ENCODE results near the gene CCDC150. TPM values are rescaled to one million over a fixed set of nuclear protein-coding genes. Genes with fewer than 3 reads are reported as not detected.

CCDC150 gene
- total RNA-seq, 1 experiment from 2014 or later = 34.0 TPM

GRCh38 chr2:196591621-196592022 is 47.9 kb upstream of the CCDC150 start:
- intact Hi-C loops (cut with micrococcal nuclease; ENCODE audit: unreplicated experiment) = loop anchor here (2.0 kb wide), 2 partner anchors 47 to 293 kb away; partner anchors contain the start of gene CCDC150
- DNase-seq = no peak
- H3K27me3 ChIP-seq (replicated peaks; ENCODE audit: control insufficient read depth, insufficient read depth, low read length) = peaks cover 2% of the 10 kb centered on the region
- ChIA-PET POLR2A (interaction anchor here (0.5 kb wide), 1 partner anchor 208 kb away, joined by 3 read pairs; the partner anchor contains the start of gene GTF3C3), CTCF (no interaction called here)
- H3K27me3 Mint-ChIP-seq (ENCODE audit: insufficient read depth, unreplicated experiment) = peaks cover 38% of the 10 kb centered on the region
- H3K4me3 Mint-ChIP-seq (ENCODE audit: unreplicated experiment) = peak overlapping the region; percentile 76
- H3K36me3 ChIP-seq (ENCODE audit: control insufficient read depth, insufficient read depth, low read length) = no peaks in the 10 kb centered on the region
- H3K4me3 ChIP-seq (ENCODE audit: low read depth, low read length) = no peak overlapping the region
- TF ChIP-seq CTCF (IDR thresholded peaks at IDR 0.05; ENCODE audit: insufficient read depth in 1 of 2, low read depth in 1 of 2, low read length in 1 of 2, severe bottlenecking in 1 of 2, unreplicated experiment in 1 of 2) = no peak
- H3K4me1 Mint-ChIP-seq (ENCODE audit: low read depth, unreplicated experiment) = peaks cover 8% of the 10 kb centered on the region
- H3K36me3 Mint-ChIP-seq (ENCODE audit: insufficient read depth, unreplicated experiment) = no peaks in the 10 kb centered on the region
- no peak overlapping the region for H3K27ac Mint-ChIP-seq (ENCODE audit: unreplicated experiment)
- no peaks in the 10 kb centered on the region for H3K9me3 ChIP-seq
- peaks cover 8% of the 10 kb centered on the region; the same call in 1 of the 2 replicates for H3K4me1 ChIP-seq
- BruUV-seq (replicated peaks) = no TSS peak
- H3K9me3 Mint-ChIP-seq (ENCODE audit: unreplicated experiment) = no peaks in the 10 kb centered on the region

- H3K4me1 Mint-ChIP-seq (ENCODE audit: low read depth, unreplicated experiment) = peaks cover 8% of the 10 kb centered on the region
- Histone ChIP-seq H3K4me1 (peaks cover 8% of the 10 kb centered on the region; the same call in 1 of the 2 replicates), H3K36me3 (ENCODE audit: control insufficient read depth, insufficient read depth, low read length) (no peaks in the 10 kb centered on the region), H3K4me3 (ENCODE audit: low read depth, low read length) (peak overlapping the region; percentile 74), H3K9me3 (no peaks in the 10 kb centered on the region), H3K27me3 (replicated peaks; ENCODE audit: control insufficient read depth, insufficient read depth, low read length) (peaks cover 2% of the 10 kb centered on the region)
- TF ChIP-seq CTCF (IDR thresholded peaks at IDR 0.05; ENCODE audit: insufficient read depth in 1 of 2, low read depth in 1 of 2, low read length in 1 of 2, severe bottlenecking in 1 of 2, unreplicated experiment in 1 of 2) = peak; percentile 11 to 30
- no peaks in the 10 kb centered on the region for H3K36me3 Mint-ChIP-seq (ENCODE audit: insufficient read depth, unreplicated experiment)
- H3K27me3 Mint-ChIP-seq (ENCODE audit: insufficient read depth, unreplicated experiment) = peaks cover 37% of the 10 kb centered on the region
- ChIA-PET POLR2A (interaction anchor here (0.5 to 0.6 kb wide), 2 partner anchors 12 to 207 kb away, joined by 3 read pairs; partner anchors contain the start of gene GTF3C3), CTCF (interaction anchor here (1.2 kb wide), 1 partner anchor 158 kb away, joined by 3 read pairs; no protein-coding TSS in a partner anchor)
- H3K4me3 Mint-ChIP-seq (ENCODE audit: unreplicated experiment) = peak overlapping the region; percentile 76
- BruUV-seq (replicated peaks) = no TSS peak
- intact Hi-C loops (cut with micrococcal nuclease; ENCODE audit: unreplicated experiment) = loop anchor here (2.0 kb wide), 2 partner anchors 46 to 294 kb away; partner anchors contain the start of gene CCDC150
- no peak overlapping the region for H3K27ac Mint-ChIP-seq (ENCODE audit: unreplicated experiment)
- DNase-seq = peak in 1 of 2 experiments; percentile 58
- H3K9me3 Mint-ChIP-seq (ENCODE audit: unreplicated experiment) = no peaks in the 10 kb centered on the region
Observed at GRCh38 chr2:196592331-196592910, 47.1 kb upstream of the CCDC150 start.

- intact Hi-C loops (cut with micrococcal nuclease; ENCODE audit: unreplicated experiment) = loop anchor here (2.0 kb wide), 2 partner anchors 46 to 294 kb away; partner anchors contain the start of gene CCDC150
- Histone ChIP-seq H3K27me3 (replicated peaks; ENCODE audit: control insufficient read depth, insufficient read depth, low read length) (peaks cover 2% of the 10 kb centered on the region), H3K4me3 (ENCODE audit: low read depth, low read length) (peak within 1 kb of the TSS; percentile 74), H3K4me1 (peaks cover 8% of the 10 kb centered on the region; the same call in 1 of the 2 replicates), H3K9me3 (no peaks in the 10 kb centered on the region), H3K36me3 (ENCODE audit: control insufficient read depth, insufficient read depth, low read length) (no peaks in the 10 kb centered on the region)
- TF ChIP-seq CTCF (IDR thresholded peaks at IDR 0.05; ENCODE audit: insufficient read depth in 1 of 2, low read depth in 1 of 2, low read length in 1 of 2, severe bottlenecking in 1 of 2, unreplicated experiment in 1 of 2) = no peak
- no TSS peak for BruUV-seq (replicated peaks)
- Mint-ChIP-seq H3K9me3 (ENCODE audit: unreplicated experiment) (no peaks in the 10 kb centered on the region), H3K27me3 (ENCODE audit: insufficient read depth, unreplicated experiment) (peaks cover 32% of the 10 kb centered on the region), H3K4me3 (ENCODE audit: unreplicated experiment) (peak within 1 kb of the TSS; percentile 76), H3K36me3 (ENCODE audit: insufficient read depth, unreplicated experiment) (no peaks in the 10 kb centered on the region), H3K4me1 (ENCODE audit: low read depth, unreplicated experiment) (peaks cover 8% of the 10 kb centered on the region), H3K27ac (ENCODE audit: unreplicated experiment) (no peak within 1 kb of the TSS)
- DNase-seq = peak; percentile 37 to 48
- ChIA-PET POLR2A (no interaction called here), CTCF (interaction anchor here (1.2 kb wide), 1 partner anchor 158 kb away, joined by 3 read pairs; no protein-coding TSS in a partner anchor)
Observed at GRCh38 chr2:196592911-196593881, 46.3 kb upstream of the CCDC150 start, which contains the start of gene HECW2. Gene HECW2, minus strand, starts transcription at chr2:196593554.

Data from Caco-2 (cell line).